NCI-H2171 treated with DMSO at 0.1 percent for 48 hours (cell line): ENCODE results near the gene NDUFAB1.
"Not testable (repeated sequence)": the region's sequence is repeated elsewhere in the genome, so short reads cannot be mapped to it uniquely, and the experiment has no call there.

Experiments used
- DNase-seq: peaks from one replicate; lab custom pipeline; 2025; lab: John Stamatoyannopoulos, UW

NDUFAB1 gene

DNA sequence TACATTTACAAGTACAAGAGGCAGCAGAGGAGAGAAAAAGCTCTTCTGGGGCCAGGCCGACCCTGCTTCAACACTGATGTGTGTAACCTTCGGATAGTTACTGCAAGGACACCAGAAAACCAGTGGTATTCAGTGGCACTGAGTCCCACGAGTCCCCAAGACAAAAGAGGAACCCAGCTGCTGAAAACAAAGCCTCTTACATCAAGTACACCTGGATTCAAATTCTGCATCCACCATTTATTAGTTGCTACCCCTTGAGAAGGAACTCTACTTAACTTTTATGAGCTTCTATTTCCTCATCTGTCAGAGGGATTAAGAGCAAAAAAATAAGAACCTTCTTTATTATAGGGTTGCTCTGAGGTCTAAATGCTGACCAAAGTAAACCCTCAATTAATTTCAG, 41.6 kb downstream of the NDUFAB1 start:
- DNase-seq: no peak

DNA sequence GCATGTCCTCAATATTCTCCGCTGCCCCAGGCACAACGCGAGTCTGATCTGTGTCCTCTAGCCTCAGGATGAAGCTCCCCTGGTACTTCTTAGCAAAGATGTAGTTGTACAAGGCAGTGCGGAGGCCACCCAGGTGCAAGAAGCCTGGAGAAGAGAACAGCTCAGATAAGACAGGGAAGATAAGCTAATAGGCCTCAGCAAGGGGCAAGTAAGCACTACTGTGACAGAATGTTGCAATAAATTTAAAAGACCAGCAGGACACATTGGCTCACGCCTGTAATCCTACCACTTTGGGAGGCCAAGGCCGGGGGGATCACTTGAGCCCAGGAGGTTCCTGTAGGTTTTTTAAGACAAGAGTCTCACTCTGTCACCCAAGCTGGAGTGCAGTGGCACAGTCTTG, 44.0 kb downstream of the NDUFAB1 start:
- no peak for DNase-seq

DNA sequence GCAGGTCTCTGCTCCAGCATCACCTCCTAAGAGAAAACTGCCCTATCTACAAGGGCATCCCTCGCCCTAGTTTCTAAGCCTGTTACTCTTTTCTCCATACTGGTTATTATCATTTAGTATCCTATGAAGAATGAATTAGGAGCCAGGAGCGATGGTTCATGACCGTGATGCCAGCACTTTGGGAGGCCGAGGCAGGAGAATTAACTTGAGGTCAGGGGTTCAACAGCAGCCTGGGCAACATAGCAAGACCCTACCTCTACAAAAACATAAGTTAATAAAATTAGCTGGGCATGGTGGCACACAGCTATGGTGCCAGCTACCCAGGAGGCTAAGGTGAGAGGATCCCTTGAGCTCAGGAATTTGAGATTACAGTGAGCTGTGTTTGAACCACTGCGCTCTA, 46.2 kb downstream of the NDUFAB1 start:
- no peak for DNase-seq

DNA sequence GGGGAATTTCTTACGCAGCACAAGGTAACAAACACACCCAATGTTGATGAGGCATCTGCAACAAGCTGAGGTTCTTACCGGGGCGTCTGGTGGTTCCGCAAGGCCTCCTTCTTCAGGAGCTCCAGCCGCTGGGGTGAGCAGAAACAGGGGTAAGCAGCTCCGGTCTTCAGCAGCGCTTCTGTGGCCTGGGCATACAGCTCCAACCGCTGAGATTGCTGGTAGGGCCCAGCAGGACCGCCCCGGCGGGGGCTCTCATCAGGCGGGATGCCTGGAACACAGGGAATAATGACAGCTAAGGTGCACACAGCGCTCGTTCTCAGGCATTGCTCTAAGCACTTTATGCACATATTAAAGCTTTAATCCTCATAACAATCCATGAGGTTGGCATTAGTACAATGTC, 51.7 kb downstream of the NDUFAB1 start:
- no peak for DNase-seq

DNA sequence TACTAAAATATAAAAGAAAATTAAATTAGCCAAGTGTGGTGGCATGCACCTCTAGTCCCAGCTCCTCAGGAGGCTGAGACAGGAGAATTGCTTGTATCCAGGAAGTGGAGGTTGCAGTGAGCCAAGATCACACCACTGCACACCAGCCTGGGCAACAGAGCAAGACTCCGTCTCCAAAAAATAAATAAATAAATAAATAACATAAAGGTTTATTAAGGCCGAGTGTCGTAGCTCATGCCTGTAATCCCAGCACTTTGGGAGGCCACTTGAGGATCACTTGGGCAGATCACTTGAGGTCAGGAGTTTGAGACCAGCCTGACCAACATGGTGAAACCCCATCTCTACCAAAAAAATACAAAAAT, 55.3 kb downstream of the NDUFAB1 start:
- not testable (repeated sequence) for DNase-seq

DNA sequence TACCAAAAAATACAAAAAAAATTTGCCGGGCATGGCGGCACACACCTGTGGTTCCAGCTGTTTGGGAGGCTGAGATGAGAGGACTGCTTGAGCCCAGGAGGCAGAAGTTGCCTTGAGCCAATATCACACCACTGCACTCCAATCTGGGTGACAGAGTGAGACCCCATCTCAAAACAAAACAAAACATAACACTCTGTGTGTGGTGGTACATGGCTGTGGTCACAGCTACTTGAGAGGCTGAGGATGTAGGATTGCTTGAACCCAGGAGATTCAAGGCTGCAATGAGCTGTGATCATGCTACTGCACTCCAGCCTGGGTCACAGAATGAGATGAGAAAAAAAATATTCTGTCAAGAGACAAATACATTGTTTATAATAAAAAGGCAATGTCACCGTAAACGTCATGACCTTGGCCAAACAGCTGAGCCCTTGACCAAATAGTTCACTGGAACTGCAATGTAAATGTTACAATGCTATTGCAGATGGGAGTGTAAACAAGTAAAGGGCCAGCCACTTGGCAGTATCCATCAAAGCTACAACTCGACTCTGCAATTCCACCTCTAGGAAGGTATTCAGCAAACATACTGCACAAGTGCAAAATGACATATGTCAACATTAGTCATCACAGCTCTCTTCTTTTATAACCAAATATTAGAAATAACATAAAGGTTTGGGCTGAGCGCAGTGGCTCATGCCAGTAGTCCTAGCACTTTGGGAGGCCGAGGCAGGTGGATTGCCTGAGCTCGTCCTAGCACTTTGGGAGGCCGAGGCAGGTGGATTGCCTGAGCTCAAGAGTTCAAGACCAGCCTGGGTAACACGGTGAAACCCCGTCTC, 55.9 kb downstream of the NDUFAB1 start:
- DNase-seq: no peak

DNA sequence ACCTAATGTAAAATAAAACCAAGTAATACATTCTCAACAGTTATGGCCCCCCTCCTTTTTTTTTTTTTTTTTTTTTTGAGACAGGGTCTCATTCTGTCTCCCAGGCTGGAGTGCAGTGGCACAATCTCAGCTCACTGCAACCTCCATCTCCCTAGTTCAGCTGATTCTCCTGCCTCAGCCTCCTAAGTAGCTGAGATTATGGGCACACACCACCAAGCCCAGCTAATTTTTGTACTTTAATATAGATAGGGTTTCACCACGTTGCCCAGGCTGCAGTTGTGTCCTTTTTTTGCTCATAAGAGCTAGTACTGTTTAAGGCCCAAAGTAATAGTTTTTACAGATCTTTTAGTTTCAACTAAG, 57.2 kb downstream of the NDUFAB1 start:
- DNase-seq: no peak

DNA sequence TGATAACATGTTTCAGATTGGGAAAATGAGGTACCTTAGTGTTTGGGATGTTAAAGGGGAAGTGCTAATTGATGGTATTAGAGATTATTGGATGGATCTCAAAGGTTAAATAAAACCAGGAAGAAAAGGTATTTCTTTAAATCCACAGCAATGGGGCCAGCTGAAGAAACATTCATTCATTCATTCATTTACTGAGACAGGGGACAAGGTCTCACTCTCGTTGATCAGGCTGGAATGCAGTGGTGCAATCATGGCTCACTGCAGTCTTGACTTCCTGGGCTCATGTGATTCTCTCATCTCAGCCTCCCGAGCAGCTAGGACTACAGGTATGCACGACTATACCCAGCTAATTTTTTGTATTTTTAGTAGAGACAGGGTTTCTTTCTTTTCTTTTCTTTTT, 58.7 kb downstream of the NDUFAB1 start:
- DNase-seq: no peak

DNA sequence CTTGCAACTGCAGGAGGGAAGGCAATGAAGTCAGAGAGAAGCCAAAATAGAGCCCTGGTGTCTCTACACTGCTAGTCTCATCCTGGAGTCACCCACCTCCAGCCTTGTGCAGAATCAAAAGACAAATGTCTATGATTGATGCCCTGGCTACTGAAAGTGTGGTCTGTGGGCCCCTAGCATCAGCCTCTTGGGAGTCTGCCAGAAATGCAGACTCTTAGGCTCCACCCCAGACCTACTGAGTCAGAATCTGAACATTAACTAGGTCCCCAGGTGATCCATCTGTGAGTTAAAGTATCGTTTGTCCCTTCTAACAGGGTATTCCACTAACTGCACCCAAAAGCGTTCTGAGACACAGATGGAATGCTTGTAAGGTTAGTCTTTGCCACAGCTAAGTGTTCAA, 60.2 kb downstream of the NDUFAB1 start:
- no peak for DNase-seq

DNA sequence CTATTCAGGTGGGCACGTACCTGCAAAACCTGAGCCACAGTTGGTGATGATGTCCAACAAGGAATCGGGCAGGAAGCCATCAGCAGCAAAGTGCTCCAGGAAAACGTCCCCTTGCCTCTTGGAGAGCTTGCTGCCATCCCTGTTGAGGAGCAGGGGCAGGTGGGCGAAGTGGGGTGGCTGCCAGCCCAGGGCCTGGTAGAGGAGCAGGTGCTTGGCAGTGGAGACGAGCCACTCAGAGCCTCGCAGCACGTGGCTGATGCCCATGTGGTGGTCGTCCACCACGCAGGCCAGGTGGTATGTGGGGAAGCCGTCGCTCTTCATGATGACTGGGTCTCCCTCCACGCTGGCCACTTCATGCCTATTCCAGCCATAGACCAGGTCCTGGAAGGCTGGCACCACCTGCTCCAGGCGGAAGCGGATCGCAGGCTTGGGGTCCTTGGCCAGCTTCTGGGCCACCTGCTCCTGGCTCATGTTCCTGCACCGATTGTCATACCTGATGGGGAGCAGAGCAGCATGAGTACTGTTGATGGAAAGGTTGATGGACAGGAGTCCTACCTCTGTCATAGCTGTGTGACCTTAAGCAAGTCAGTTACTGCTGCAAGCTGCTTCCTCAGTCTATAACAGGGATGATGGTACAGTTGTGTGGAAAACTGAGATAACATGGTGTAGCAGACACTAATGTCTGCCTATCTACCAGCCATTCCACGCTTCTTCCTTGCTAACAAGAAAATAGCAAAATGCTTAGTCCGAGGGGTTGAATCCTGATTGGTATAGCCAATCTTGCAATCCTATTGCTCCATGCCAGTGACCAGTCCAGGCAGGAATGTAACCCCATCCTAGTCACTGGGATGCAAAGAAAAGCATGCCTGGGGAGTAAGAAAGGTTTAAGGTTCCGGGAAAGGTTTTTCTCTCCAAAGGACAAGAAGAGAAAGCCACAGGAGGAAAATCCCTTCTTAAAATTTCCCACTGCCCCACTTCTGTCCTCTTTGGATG, 61.0 kb downstream of the NDUFAB1 start:
- DNase-seq: no peak

DNA sequence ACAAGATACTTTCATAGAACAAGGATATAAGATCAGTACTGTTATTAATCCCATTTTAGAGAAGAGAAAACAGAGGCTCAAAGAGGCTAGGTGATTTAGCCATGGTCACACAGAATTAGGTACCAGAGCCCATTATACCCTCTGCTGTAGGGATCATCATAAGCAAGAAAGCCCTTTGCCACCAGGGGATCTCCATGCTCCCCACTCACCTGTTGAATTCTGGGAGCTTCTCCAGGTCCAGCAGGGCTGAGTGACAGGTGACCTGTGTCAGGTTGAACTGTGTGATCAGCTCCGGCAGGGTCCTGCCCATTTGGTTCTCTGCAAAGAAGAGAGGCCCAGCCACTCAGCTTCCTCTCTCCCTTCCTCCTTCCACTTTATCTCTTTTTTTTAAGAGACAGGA, 63.7 kb downstream of the NDUFAB1 start:
- DNase-seq: no peak
